A549 (cell line): ENCODE measurements around the gene CARD11.

ENCODE experiments used
- MYC ChIP-seq: IDR thresholded peaks from 2 replicates; pipeline ENCODE4 v1.6.1; 2012; ENCODE audit warnings: mild to moderate bottlenecking, inconsistent platforms, low read length, improper control_type of control experiment, borderline replicate concordance
- POLR2A ChIP-seq: IDR thresholded peaks from 2 replicates; pipeline ENCODE4 v1.6.1; 2012; ENCODE audit warnings: mild to moderate bottlenecking, low read length
- RAD21 ChIP-seq, 2 experiments: fragments of >200 bp in 1 of 2; sonication (Bioruptor Twin) in 1 of 2; formaldehyde crosslinking in 1 of 2; IDR thresholded peaks in 1 of 2; conservative IDR thresholded peaks in 1 of 2; 2 replicates in 1 of 2; 3 replicates in 1 of 2; pipeline ENCODE4 v1.6.1; 2012 to 2018; ENCODE audit warnings: inconsistent platforms in 1 of 2
- TF ChIP-seq, protein P1 (sequence below): IDR thresholded peaks from 2 replicates; pipeline ENCODE4 v1.6.1; 2012; ENCODE audit warnings: low read depth, borderline replicate concordance
- TF ChIP-seq, protein P2 (sequence below): fragments of >200 bp; sonication (Bioruptor Twin); formaldehyde crosslinking; IDR thresholded peaks from 3 replicates; pipeline ENCODE4 v1.5.1; 2016

DNA sequence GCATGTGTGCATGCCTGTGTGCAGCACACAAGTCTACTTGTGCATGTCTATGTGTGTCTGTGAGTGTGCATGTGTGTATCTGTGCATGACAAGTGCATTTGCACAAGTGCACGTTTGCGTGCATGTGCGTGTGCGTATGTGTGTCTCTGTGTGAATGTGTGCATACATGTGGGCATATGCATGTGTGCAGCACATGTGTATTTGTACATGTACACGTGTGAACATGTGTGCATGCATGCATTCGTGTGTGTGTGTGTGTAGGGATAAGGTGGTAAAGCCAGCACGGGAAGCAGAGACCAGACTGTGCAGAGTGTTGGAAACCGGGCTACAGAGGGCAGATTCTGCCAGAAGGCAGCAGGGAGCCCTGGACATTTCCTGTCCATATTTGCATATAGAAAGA is 163.6 kb downstream of the CARD11 start:
- no peak for TF ChIP-seq POLR2A
- TF ChIP-seq, protein P1, sequence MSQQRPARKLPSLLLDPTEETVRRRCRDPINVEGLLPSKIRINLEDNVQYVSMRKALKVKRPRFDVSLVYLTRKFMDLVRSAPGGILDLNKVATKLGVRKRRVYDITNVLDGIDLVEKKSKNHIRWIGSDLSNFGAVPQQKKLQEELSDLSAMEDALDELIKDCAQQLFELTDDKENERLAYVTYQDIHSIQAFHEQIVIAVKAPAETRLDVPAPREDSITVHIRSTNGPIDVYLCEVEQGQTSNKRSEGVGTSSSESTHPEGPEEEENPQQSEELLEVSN, result no peak
- TF ChIP-seq, protein P2, sequence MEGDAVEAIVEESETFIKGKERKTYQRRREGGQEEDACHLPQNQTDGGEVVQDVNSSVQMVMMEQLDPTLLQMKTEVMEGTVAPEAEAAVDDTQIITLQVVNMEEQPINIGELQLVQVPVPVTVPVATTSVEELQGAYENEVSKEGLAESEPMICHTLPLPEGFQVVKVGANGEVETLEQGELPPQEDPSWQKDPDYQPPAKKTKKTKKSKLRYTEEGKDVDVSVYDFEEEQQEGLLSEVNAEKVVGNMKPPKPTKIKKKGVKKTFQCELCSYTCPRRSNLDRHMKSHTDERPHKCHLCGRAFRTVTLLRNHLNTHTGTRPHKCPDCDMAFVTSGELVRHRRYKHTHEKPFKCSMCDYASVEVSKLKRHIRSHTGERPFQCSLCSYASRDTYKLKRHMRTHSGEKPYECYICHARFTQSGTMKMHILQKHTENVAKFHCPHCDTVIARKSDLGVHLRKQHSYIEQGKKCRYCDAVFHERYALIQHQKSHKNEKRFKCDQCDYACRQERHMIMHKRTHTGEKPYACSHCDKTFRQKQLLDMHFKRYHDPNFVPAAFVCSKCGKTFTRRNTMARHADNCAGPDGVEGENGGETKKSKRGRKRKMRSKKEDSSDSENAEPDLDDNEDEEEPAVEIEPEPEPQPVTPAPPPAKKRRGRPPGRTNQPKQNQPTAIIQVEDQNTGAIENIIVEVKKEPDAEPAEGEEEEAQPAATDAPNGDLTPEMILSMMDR, result no peak
- no peak for TF ChIP-seq MYC
- no peak for TF ChIP-seq RAD21 (conservative IDR thresholded peaks at IDR 0.05 in 1 of 2, IDR thresholded peaks at IDR 0.05 in 1 of 2)
